ENCODE results near the gene ARHGAP1.

Gene ARHGAP1

DNA sequence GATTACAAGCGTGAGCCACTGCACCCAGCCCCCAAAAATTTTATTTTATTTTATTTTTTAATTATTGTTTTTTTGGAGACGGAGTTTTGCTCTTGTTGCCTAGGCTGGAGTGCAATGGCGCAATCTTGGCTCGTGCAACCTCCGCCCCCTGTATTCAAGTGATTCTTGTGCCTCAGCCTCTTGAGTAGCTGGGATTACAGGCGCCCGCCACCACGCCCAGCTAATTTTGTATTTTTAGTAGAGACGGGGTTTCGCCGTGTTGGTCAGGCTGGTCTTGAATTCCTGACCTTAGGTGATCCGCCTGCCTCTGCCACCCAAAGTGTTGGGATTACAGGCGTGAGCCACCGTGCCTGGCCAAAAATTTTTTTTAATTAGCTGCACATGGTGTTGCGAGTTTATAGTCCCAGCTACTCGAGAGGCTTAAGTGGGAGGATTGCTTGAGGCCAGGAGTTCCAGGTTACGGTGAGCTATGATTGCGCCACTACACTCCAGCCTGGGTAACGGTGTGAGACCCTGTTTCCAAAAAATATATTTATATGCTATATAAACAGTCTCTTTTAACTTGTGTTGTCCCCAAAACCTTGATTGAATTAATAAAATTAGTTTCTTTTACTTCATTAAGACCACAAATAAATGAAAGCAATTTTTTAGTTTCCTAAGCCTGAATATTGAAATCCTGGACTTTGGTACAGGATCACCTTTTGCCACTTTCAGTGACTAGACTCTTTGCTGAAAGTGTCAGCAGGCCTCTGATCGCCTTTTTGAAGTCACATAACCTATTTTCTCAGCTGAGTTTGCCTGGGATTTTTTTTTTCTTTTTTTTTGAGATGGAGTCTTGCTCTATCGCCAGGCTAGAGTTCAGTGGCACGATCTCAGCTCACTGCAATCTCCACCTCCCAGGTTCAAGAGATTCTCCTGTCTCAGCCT is 66.9 kb downstream of the ARHGAP1 start:
- Histone ChIP-seq H3K36me3 (ENCODE audit: control insufficient read depth in 1 of 2, insufficient read depth in 2 of 2, low read length in 2 of 2) (peaks cover 12 to 37% of the 10 kb centered on the region in 2 donors), H3K9ac (ENCODE audit: low read depth in 1 of 2, low read length in 2 of 2) (no peak overlapping the region), H3K9me3 (ENCODE audit: control insufficient read depth in 1 of 2, low read length in 2 of 2) (no peaks in the 10 kb centered on the region), H3K27ac (ENCODE audit: low read depth, low read length) (no peak overlapping the region), H3K4me1 (ENCODE audit: control insufficient read depth in 1 of 2, insufficient read depth in 2 of 2, low read length in 2 of 2) (no peaks in the 10 kb centered on the region), H3K27me3 (ENCODE audit: control insufficient read depth in 1 of 2, insufficient read depth in 2 of 2, low read length in 2 of 2) (no peaks in the 10 kb centered on the region), H3K4me3 (ENCODE audit: low read depth in 1 of 2, low read length in 2 of 2) (no peak overlapping the region)

DNA sequence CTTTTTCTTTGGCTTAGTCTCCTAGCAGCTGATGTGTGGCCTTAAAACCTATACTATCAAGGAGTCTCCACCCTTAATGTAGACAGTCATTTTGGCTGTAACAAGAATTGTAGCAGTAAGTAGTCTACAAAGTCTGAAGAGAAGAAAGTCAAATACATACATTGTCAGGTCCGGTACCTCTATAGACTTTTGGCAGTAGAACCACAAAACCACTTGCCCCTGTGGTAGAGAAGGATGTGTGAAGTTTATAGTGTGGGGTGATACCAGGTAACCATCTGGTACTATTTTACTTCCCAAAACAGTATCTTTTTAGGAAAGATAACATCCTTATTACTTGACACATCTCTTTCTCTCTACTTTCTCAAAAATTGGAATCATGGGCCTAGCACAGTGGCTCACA is 67.9 kb downstream of the ARHGAP1 start:
- Histone ChIP-seq H3K27ac (ENCODE audit: low read depth, low read length) (no peak overlapping the region), H3K36me3 (ENCODE audit: control insufficient read depth in 1 of 2, insufficient read depth in 2 of 2, low read length in 2 of 2) (peaks cover 12 to 33% of the 10 kb centered on the region in 2 donors), H3K27me3 (ENCODE audit: control insufficient read depth in 1 of 2, insufficient read depth in 2 of 2, low read length in 2 of 2) (no peaks in the 10 kb centered on the region), H3K4me3 (ENCODE audit: low read depth in 1 of 2, low read length in 2 of 2) (no peak overlapping the region), H3K4me1 (ENCODE audit: control insufficient read depth in 1 of 2, insufficient read depth in 2 of 2, low read length in 2 of 2) (no peaks in the 10 kb centered on the region), H3K9ac (ENCODE audit: low read depth in 1 of 2, low read length in 2 of 2) (no peak overlapping the region), H3K9me3 (ENCODE audit: control insufficient read depth in 1 of 2, low read length in 2 of 2) (no peaks in the 10 kb centered on the region)

DNA sequence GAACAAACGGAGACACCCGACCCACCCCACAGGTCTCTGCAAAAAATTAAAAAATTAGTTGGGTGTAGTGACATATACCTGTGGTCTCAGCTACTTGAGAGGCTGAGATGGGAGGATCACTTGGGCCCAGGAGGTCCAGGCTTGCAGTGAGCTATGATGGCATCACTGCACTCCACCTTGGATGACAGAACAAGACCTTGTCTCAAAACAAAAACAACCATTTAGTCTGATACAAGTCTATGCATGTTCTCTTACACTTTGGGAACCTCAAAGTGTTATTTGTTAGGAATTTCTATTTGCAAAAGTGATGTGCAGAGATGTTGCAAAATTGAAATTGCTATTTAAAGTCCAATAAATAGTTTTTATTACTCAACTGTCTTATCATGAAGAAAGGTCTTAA is 68.7 kb downstream of the ARHGAP1 start:
- Histone ChIP-seq H3K4me3 (ENCODE audit: low read depth in 1 of 2, low read length in 2 of 2) (no peak overlapping the region), H3K4me1 (ENCODE audit: control insufficient read depth in 1 of 2, insufficient read depth in 2 of 2, low read length in 2 of 2) (no peaks in the 10 kb centered on the region), H3K36me3 (ENCODE audit: control insufficient read depth in 1 of 2, insufficient read depth in 2 of 2, low read length in 2 of 2) (peaks cover 12 to 33% of the 10 kb centered on the region in 2 donors)

DNA sequence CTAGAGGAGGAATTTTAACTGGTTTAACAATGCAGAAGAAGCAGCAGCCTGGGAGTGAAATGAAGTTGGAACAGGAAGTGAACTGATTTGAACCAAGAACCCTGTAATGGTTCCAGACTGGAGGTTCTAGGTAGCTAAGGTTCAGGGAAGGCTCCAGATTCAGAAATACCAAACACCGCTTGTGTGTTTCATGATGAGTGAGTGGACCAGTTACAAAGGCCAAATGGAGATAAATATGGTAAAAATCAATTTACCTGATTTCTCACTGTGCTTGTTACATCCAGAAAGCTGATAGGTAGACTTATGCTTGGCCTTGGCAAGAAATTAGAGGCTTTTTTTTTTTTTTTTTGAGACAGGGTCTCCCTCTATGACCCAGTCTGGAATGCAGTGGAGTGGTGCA is 70.2 kb downstream of the ARHGAP1 start:
- Histone ChIP-seq H3K4me1 (ENCODE audit: control insufficient read depth in 1 of 2, insufficient read depth in 2 of 2, low read length in 2 of 2) (peaks cover 0 to 4% of the 10 kb centered on the region in 2 donors), H3K36me3 (ENCODE audit: control insufficient read depth in 1 of 2, insufficient read depth in 2 of 2, low read length in 2 of 2) (peaks cover 11 to 42% of the 10 kb centered on the region in 2 donors), H3K9me3 (ENCODE audit: control insufficient read depth in 1 of 2, low read length in 2 of 2) (no peaks in the 10 kb centered on the region), H3K9ac (ENCODE audit: low read depth in 1 of 2, low read length in 2 of 2) (no peak overlapping the region), H3K27ac (ENCODE audit: low read depth, low read length) (no peak overlapping the region), H3K4me3 (ENCODE audit: low read depth in 1 of 2, low read length in 2 of 2) (no peak overlapping the region), H3K27me3 (ENCODE audit: control insufficient read depth in 1 of 2, insufficient read depth in 2 of 2, low read length in 2 of 2) (no peaks in the 10 kb centered on the region)

More for the DNA sequence above, 68.7 kb downstream of the ARHGAP1 start:
- Histone ChIP-seq H3K27ac (ENCODE audit: low read depth, low read length) (no peak overlapping the region), H3K27me3 (ENCODE audit: control insufficient read depth in 1 of 2, insufficient read depth in 2 of 2, low read length in 2 of 2) (no peaks in the 10 kb centered on the region), H3K9me3 (ENCODE audit: control insufficient read depth in 1 of 2, low read length in 2 of 2) (no peaks in the 10 kb centered on the region), H3K9ac (ENCODE audit: low read depth in 1 of 2, low read length in 2 of 2) (no peak overlapping the region)

DNA sequence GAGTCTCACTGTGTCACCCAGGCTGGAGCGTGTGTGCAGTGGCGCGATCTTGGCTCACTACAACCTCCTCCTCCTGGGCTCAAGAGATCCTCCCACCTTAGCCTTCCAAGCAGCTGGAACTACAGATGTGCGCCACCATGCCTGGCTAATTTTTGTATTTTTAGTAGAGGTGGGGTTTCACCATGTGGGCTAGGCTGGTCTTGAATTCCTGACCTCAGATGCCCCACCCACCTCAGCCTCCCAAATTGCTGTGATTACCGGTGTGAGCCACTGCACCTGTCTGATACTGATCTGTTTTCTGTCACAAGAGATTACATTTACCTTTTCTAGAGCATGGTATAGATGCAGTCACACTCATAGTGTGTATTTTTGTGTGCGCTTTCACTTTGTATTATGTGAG is 71.5 kb downstream of the ARHGAP1 start:
- no peaks in the 10 kb centered on the region for H3K9me3 ChIP-seq (ENCODE audit: control insufficient read depth in 1 of 2, low read length in 2 of 2)
- H3K4me1 ChIP-seq (ENCODE audit: control insufficient read depth in 1 of 2, insufficient read depth in 2 of 2, low read length in 2 of 2) = peaks cover 0 to 4% of the 10 kb centered on the region in 2 donors
- no peak overlapping the region for H3K9ac ChIP-seq (ENCODE audit: low read depth in 1 of 2, low read length in 2 of 2)
- no peak overlapping the region for H3K27ac ChIP-seq (ENCODE audit: low read depth, low read length)
- no peak overlapping the region for H3K4me3 ChIP-seq (ENCODE audit: low read depth in 1 of 2, low read length in 2 of 2)
- H3K36me3 ChIP-seq (ENCODE audit: control insufficient read depth in 1 of 2, insufficient read depth in 2 of 2, low read length in 2 of 2) = peaks cover 11 to 51% of the 10 kb centered on the region in 2 donors
- H3K27me3 ChIP-seq (ENCODE audit: control insufficient read depth in 1 of 2, insufficient read depth in 2 of 2, low read length in 2 of 2) = no peaks in the 10 kb centered on the region
